Hepatocyte (in vitro differentiated cells): ENCODE measurements around the gene LAPTM5. TPM values are rescaled to one million over a fixed set of nuclear protein-coding genes. Genes with fewer than 3 reads are reported as not detected.

Source experiments
- DNase-seq: peaks from one replicate; pipeline ENCODE4 v3.0.0-alpha.2; 2016; ENCODE audit warnings: low spot score
- H2AFZ ChIP-seq: fragments of 200-600 bp; sonication (generic); 2 replicates; pipeline ENCODE4 v1.6.0; 2016; ENCODE audit warnings: antibody characterized with exemption, mild to moderate bottlenecking
- H3K27ac ChIP-seq: fragments of 200-600 bp; sonication (generic); 2 replicates; pipeline ENCODE4 v1.5.1; 2016; ENCODE audit warnings: mild to moderate bottlenecking
- H3K27me3 ChIP-seq: fragments of 200-600 bp; sonication (generic); 2 replicates; pipeline ENCODE4 v1.6.1; 2016
- H3K36me3 ChIP-seq: fragments of 200-600 bp; sonication (generic); replicated peaks from 2 replicates; pipeline ENCODE4 v1.5.1; 2016; ENCODE audit warnings: low read depth; ENCODE audit not compliant: insufficient read depth
- H3K4me1 ChIP-seq: fragments of 200-600 bp; sonication (generic); 2 replicates; pipeline ENCODE4 v1.5.1; 2016; ENCODE audit warnings: mild to moderate bottlenecking, moderate library complexity; ENCODE audit not compliant: insufficient read depth
- H3K4me2 ChIP-seq: fragments of 200-600 bp; sonication (generic); 2 replicates; pipeline ENCODE4 v1.6.0; 2016
- H3K4me3 ChIP-seq: fragments of 200-600 bp; sonication (generic); 2 replicates; pipeline ENCODE4 v1.5.1; 2016; ENCODE audit warnings: mild to moderate bottlenecking
- H3K79me2 ChIP-seq: fragments of 200-600 bp; sonication (generic); 2 replicates; pipeline ENCODE4 v1.6.0; 2017; ENCODE audit warnings: mild to moderate bottlenecking
- H3K9me2 ChIP-seq: fragments of 200-600 bp; sonication (generic); replicated peaks from 2 replicates; pipeline ENCODE4 v1.6.0; 2017; ENCODE audit warnings: mild to moderate bottlenecking; ENCODE audit not compliant: insufficient read depth
- H3K9me3 ChIP-seq: fragments of 200-600 bp; sonication (generic); 2 replicates; pipeline ENCODE4 v1.5.1; 2016; ENCODE audit warnings: low read depth, mild to moderate bottlenecking
- H4K20me1 ChIP-seq: fragments of 200-600 bp; sonication (generic); 2 replicates; pipeline ENCODE4 v1.6.0; 2016; ENCODE audit warnings: mild to moderate bottlenecking; ENCODE audit not compliant: insufficient read depth, poor library complexity, severe bottlenecking
- CTCF ChIP-seq: fragments of 200-600 bp; sonication (generic); IDR thresholded peaks from 2 replicates; pipeline ENCODE4 v1.5.1; 2016; ENCODE audit warnings: antibody characterized with exemption, mild to moderate bottlenecking; ENCODE audit not compliant: poor library complexity
- EZH2 ChIP-seq: fragments of 200-600 bp; sonication (generic); IDR thresholded peaks from 2 replicates; pipeline ENCODE4 v1.6.1; 2016; ENCODE audit warnings: antibody characterized with exemption, mild to moderate bottlenecking, borderline replicate concordance
- EZH2phosphoT487 ChIP-seq: fragments of 200-600 bp; sonication (generic); IDR thresholded peaks from one replicate; pipeline ENCODE4 v1.6.1; 2018; ENCODE audit warnings: antibody characterized with exemption, mild to moderate bottlenecking, low read depth, moderate library complexity; ENCODE audit not compliant: unreplicated experiment, severe bottlenecking
- WGBS: methylation state at CpG from one replicate; pipeline ENCODE4 v1.1.6; 2016; ENCODE audit warnings: low lambda C conversion rate; ENCODE audit errors: missing lambda C conversion rate; 5-methylcytosine and 5-hydroxymethylcytosine counted together
- polyA plus RNA-seq: library from polyadenylated mRNA; unstranded; fragments of >200 nt; fragmentation: Nextera tagmentation; extraction: Ambion mirVana; gene quantifications from 2 replicates; pipeline ENCODE4 v1.2.1, GENCODE V29; 2016
- total RNA-seq: library from RNA; depleted of rRNA; stranded (reverse); fragments of >200 nt; gene quantifications from 2 replicates; pipeline ENCODE4 v1.2.3, GENCODE V29; 2014

Gene LAPTM5
- total and polyA plus RNA-seq, 2 experiments from 2014 or later = 2.6 to 3.2 TPM

GRCh38 chr1:30789388-30790255 is 32.0 kb upstream of the LAPTM5 start:
- no peak overlapping the region for H2AFZ ChIP-seq
- DNase-seq = no peak
- no peaks in the 10 kb centered on the region for H3K9me3 ChIP-seq
- no peaks in the 10 kb centered on the region for H4K20me1 ChIP-seq
- TF ChIP-seq EZH2 = no peak
- no peak for TF ChIP-seq CTCF
- TF ChIP-seq EZH2phosphoT487 = no peak
- no peaks in the 10 kb centered on the region for H3K79me2 ChIP-seq
- no peaks in the 10 kb centered on the region for H3K4me1 ChIP-seq
- H3K9me2 ChIP-seq = no peaks in the 10 kb centered on the region
- no peaks in the 10 kb centered on the region for H3K36me3 ChIP-seq
- no peak overlapping the region for H3K27ac ChIP-seq
- H3K4me2 ChIP-seq = no peak overlapping the region
- no peaks in the 10 kb centered on the region for H3K27me3 ChIP-seq
- 87% methylated on average over 12 of the region's 12 CpGs for WGBS
- no peak overlapping the region for H3K4me3 ChIP-seq

DNA sequence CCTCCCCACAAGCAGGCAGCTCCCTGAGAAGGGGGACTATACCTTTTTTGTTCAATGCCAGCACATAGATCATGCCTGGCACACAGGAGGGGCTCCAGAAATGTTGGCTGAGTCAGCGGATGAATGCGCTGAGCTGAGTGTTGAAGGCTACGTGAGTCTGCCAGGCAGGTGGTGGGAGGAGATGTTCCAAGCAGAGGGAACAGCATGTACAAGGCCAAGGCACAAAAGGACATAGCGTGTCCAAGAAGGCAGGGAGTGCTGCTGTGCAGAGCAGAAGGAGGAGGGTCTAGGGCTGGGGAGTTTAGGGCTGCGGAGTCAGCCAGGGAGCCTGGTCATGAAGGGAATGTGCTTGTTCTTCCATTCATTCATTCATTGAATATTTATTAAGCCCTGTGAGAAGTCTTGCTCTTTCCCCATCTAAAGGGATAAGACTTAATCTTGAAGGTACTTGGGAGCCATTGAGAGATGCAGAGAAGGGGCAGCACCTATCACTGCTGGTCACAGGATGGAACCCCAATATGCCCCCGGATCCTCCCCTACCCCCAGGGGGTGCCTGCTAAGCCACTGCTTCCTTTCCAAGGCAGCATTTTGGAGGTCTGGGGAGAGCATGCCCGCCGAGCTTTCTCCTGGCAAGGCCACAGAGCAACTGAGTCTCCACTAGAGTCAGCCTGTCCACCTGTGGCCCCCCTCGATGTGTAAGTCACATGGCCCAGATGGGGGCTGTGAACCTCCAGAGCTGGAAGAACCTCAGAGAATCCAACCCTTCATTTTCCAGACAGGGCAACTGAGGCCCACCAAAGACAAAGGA is 31.2 kb upstream of the LAPTM5 start:
- H3K27ac ChIP-seq = peak overlapping the region; percentile 60
- no peaks in the 10 kb centered on the region for H3K36me3 ChIP-seq
- H3K27me3 ChIP-seq = no peaks in the 10 kb centered on the region
- WGBS = 91% methylated on average over 9 of the region's 9 CpGs
- DNase-seq = peak; percentile 57
- TF ChIP-seq EZH2phosphoT487 (no peak), CTCF (no peak), EZH2 (no peak)
- no peaks in the 10 kb centered on the region for H3K9me2 ChIP-seq
- no peaks in the 10 kb centered on the region for H3K9me3 ChIP-seq
- no peaks in the 10 kb centered on the region for H3K4me1 ChIP-seq
- no peak overlapping the region for H3K4me3 ChIP-seq
- peak overlapping the region; percentile 47 for H3K4me2 ChIP-seq
- no peak overlapping the region for H2AFZ ChIP-seq
- H4K20me1 ChIP-seq = no peaks in the 10 kb centered on the region
- no peaks in the 10 kb centered on the region for H3K79me2 ChIP-seq

DNA sequence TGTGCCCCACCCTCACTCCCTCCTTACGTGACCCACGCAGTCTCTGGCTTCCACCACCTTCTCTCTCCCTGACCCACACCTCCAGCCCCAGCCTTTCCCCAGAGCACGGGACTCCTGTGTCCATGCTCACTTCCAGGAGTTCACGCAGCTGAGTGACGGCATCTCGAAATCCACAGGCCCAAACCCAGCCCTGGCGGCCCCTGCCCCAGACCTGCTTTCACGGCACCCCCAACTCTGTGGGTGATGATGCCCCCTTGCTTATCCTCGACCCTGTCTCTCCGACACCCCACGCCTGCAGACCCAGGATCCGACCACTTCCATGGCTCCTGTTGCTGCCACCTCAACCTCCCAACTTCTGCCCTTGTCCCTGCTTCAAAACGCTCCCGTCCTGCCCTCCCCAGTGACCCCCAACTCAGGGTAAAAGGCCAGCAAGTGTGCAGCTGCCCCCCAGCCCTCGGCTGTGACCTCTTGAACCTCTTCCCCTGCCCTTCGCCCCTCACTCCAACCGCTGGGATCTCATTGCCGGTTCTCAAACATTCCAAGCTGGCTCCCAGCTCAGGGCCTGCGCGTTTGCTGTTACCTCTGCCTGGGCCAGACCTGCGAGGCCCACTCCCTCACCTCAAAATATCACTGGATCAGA is 30.4 kb upstream of the LAPTM5 start:
- no peak overlapping the region for H2AFZ ChIP-seq
- H3K36me3 ChIP-seq = no peaks in the 10 kb centered on the region
- no peaks in the 10 kb centered on the region for H3K9me3 ChIP-seq
- H3K4me2 ChIP-seq = peak overlapping the region; percentile 47
- no peaks in the 10 kb centered on the region for H4K20me1 ChIP-seq
- H3K4me3 ChIP-seq = no peak overlapping the region
- peaks cover 4% of the 10 kb centered on the region for H3K4me1 ChIP-seq
- H3K27ac ChIP-seq = peak overlapping the region; percentile 60
- no peaks in the 10 kb centered on the region for H3K9me2 ChIP-seq
- DNase-seq = no peak
- no peaks in the 10 kb centered on the region for H3K27me3 ChIP-seq
- no peaks in the 10 kb centered on the region for H3K79me2 ChIP-seq
- TF ChIP-seq EZH2phosphoT487 = no peak
- no peak for TF ChIP-seq EZH2
- TF ChIP-seq CTCF = no peak
- WGBS = 86% methylated on average over 20 of the region's 21 CpGs
